K562 (cell line): Measurements from ENCODE around the gene PTCD3. TPM values are rescaled to one million over a fixed set of nuclear protein-coding genes. Genes with fewer than 3 reads are reported as not detected.
A peak's percentile ranks its signal among the peaks of the same experiment; 100 is the strongest.

ENCODE experiments used
- ATAC-seq: fragments of 200-7000 bp; cut with Tn5 transposase; 3 replicates; pipeline ENCODE4 v1.9.1; 2020; ENCODE audit warnings: moderate library complexity
- BruUV-seq: library from RNA; stranded (reverse); fragments of 400-500 nt; replicated peaks from 2 replicates; lab custom pipeline; 2021; lab: Mats Ljungman, UMichigan
- CTCF ChIA-PET: fragments of 300-600 bp; formaldehyde crosslinking; extraction: SDS; loops from one replicate; lab custom pipeline; 2021; ENCODE audit warnings: low intra/inter-chr PET ratio; lab: Yijun Ruan, JAX
- POLR2A ChIA-PET: fragments of 300-600, 350-650 bp; sonication (Branson Sonifier 250); formaldehyde crosslinking; extraction: SDS; loops from one replicate; lab custom pipeline; 2021; ENCODE audit warnings: antibody characterized with exemption, inconsistent platforms; lab: Yijun Ruan, JAX
- DNase-seq, 4 experiments: peaks; one replicate each; pipeline versions ENCODE4 v3.0.0 to v3.0.0-alpha.2; 2011 to 2018; ENCODE audit warnings: low spot score in 3 of 4, mixed read lengths in 3 of 4; ENCODE audit errors: extremely low read depth in 1 of 4
- FAIRE-seq: peaks from 2 replicates; lab custom pipeline; 2011; peaks lifted over from hg19 to GRCh38; lab: Jason Lieb, UNC
- H2AFZ ChIP-seq: 2 replicates; pipeline ENCODE4 v1.6.0; 2011; ENCODE audit warnings: low read depth, low read length, control low read depth, inconsistent platforms
- H3K27ac ChIP-seq: fragments of 200-600 bp; 3 replicates; pipeline ENCODE4 v1.8.0; 2011; ENCODE audit warnings: low read depth, mild to moderate bottlenecking, control low read depth, inconsistent platforms, low read length, moderate library complexity, mixed read lengths; ENCODE audit errors: extremely low read depth
- H3K27me3 ChIP-seq, 2 experiments: fragments of 300-600 bp in 1 of 2; 2 replicates in 1 of 2; 3 replicates in 1 of 2; pipeline versions ENCODE4 v1.6.0 to v1.8.0; 2011; ENCODE audit warnings: inconsistent platforms in 2 of 2, low read length in 2 of 2, mild to moderate bottlenecking in 1 of 2, mixed read lengths in 1 of 2, moderate library complexity in 1 of 2; ENCODE audit not compliant: control insufficient read depth in 2 of 2, insufficient read depth in 2 of 2
- H3K36me3 ChIP-seq: fragments of 300-600 bp; 3 replicates; pipeline ENCODE4 v1.8.0; 2011; ENCODE audit warnings: mild to moderate bottlenecking, low read length, inconsistent platforms; ENCODE audit not compliant: control insufficient read depth, insufficient read depth
- H3K4me1 ChIP-seq, 2 experiments: fragments of 200-600 bp in 1 of 2; replicated peaks in 1 of 2; 2 replicates in 1 of 2; 3 replicates in 1 of 2; pipeline versions ENCODE4 v1.5.1 to v1.8.0; 2011; ENCODE audit warnings: inconsistent platforms in 2 of 2, low read length in 2 of 2, mild to moderate bottlenecking in 1 of 2, mixed read lengths in 1 of 2, moderate library complexity in 1 of 2; ENCODE audit not compliant: control insufficient read depth in 2 of 2, insufficient read depth in 2 of 2
- H3K4me2 ChIP-seq: 2 replicates; pipeline ENCODE4 v1.6.1; 2011; ENCODE audit warnings: low read length, control low read depth, inconsistent platforms, mixed read lengths; ENCODE audit not compliant: insufficient read depth
- H3K4me3 ChIP-seq: fragments of 200-600 bp; sonication (generic), shearing (Covaris generic); 2 replicates; pipeline ENCODE4 v1.5.1; 2016; ENCODE audit warnings: control low read depth, inconsistent platforms
- H3K79me2 ChIP-seq: fragments of 200-600 bp; 3 replicates; pipeline ENCODE4 v1.8.0; 2011; ENCODE audit warnings: low read length, inconsistent platforms; ENCODE audit not compliant: control insufficient read depth, insufficient read depth
- H3K9ac ChIP-seq, 2 experiments: 2 replicates each; pipeline versions ENCODE4 v1.6.0 to v1.6.1; 2011; ENCODE audit warnings: low read depth in 2 of 2, low read length in 2 of 2, control low read depth in 1 of 2, inconsistent platforms in 1 of 2, mild to moderate bottlenecking in 1 of 2, mixed read lengths in 1 of 2; ENCODE audit not compliant: insufficient read depth in 1 of 2
- H3K9me1 ChIP-seq: one replicate; pipeline ENCODE4 v1.6.0; 2011; ENCODE audit warnings: inconsistent platforms, mild to moderate bottlenecking, low read length, moderate library complexity; ENCODE audit not compliant: control insufficient read depth, insufficient read depth
- H3K9me3 ChIP-seq: replicated peaks from 2 replicates; pipeline ENCODE4 v1.5.1; 2011; ENCODE audit warnings: low read depth, low read length, inconsistent platforms; ENCODE audit not compliant: control insufficient read depth, insufficient read depth
- H4K20me1 ChIP-seq: replicated peaks from 2 replicates; pipeline ENCODE4 v1.6.1; 2011; ENCODE audit warnings: low read length, inconsistent platforms, mixed read lengths; ENCODE audit not compliant: control insufficient read depth, insufficient read depth
- ATF7 ChIP-seq: fragments of 450-650 bp; IDR thresholded peaks from 2 replicates; pipeline ENCODE4 v1.7.1; 2014; ENCODE audit warnings: mild to moderate bottlenecking, moderate library complexity
- CTCF ChIP-seq, 3 experiments: IDR thresholded peaks in 2 of 3; conservative IDR thresholded peaks in 1 of 3; 2 replicates each; pipeline ENCODE4 v1.5.1; 2011 to 2012; ENCODE audit warnings: low read length in 3 of 3, mild to moderate bottlenecking in 3 of 3, control low read depth in 2 of 3, improper control_type of control experiment in 1 of 3, inconsistent platforms in 1 of 3, low read depth in 1 of 3, mixed read lengths in 1 of 3, moderate library complexity in 1 of 3; ENCODE audit not compliant: insufficient read depth in 2 of 3
- DEAF1 ChIP-seq: fragments of 450-650 bp; formaldehyde crosslinking; IDR thresholded peaks from 2 replicates; pipeline ENCODE4 v1.4.0; 2020; ENCODE audit warnings: mild to moderate bottlenecking, moderate library complexity
- LARP7 ChIP-seq: fragments of 450-650 bp; IDR thresholded peaks from 2 replicates; pipeline ENCODE4 v1.6.1; 2016
- WHSC1 ChIP-seq: IDR thresholded peaks from one replicate; pipeline ENCODE4 v1.6.1; 2012; ENCODE audit warnings: low read length, control low read depth, inconsistent platforms
- ZBTB43 ChIP-seq: sonication (generic); formaldehyde crosslinking; IDR thresholded peaks from 2 replicates; pipeline ENCODE4 v1.8.0; 2023; ENCODE audit warnings: mild to moderate bottlenecking, missing genetic modification reagents
- WGBS: fragments of 100-300 bp; shearing (Covaris generic); methylation state at CpG from one replicate; pipeline ENCODE4 v1.1.6; 2016; ENCODE audit warnings: low coverage, mixed read lengths; ENCODE audit not compliant: insufficient coverage; ENCODE audit errors: missing lambda C conversion rate; 5-methylcytosine and 5-hydroxymethylcytosine counted together
- in situ Hi-C: fragments of 300-500 bp; cut with MboI; formaldehyde crosslinking; loops from 4 replicates; pipeline ENCODE4 v1.15.0; 2018; ENCODE audit warnings: inconsistent platforms, mixed read lengths
- intact Hi-C: fragments of 100-400 bp; cut with micrococcal nuclease; formaldehyde crosslinking; loops from 2 replicates; pipeline ENCODE4 v1.14.2; 2022
- polyA plus RNA-seq, 8 experiments: library from polyadenylated mRNA; depleted of rRNA in 4 of 8; stranded (reverse) in 5 of 8; unstranded in 3 of 8; fragments of >200 nt; fragmentation: Nextera tagmentation in 2 of 8; fragmentation: Illumina TruSeq in 1 of 8; extraction: Ambion mirVana in 2 of 8; extraction: Trizol in 1 of 8; gene quantifications; 2 replicates each; pipeline versions ENCODE4 v1.2.1 to v1.2.3, GENCODE V29; 2011 to 2014; ENCODE audit warnings: inconsistent platforms in 1 of 8, missing spikeins in 1 of 8
- total RNA-seq, 7 experiments: library from RNA; depleted of rRNA in 6 of 7; stranded (reverse); fragments of >200 nt in 6 of 7; fragmentation: Illumina TruSeq in 2 of 7; extraction: Trizol in 2 of 7; gene quantifications; 2 replicates each; pipeline versions ENCODE4 v1.2.1 to v1.2.3, GENCODE V29; 2011 to 2021; ENCODE audit warnings: low replicate concordance in 1 of 7
- TF ChIP-seq, protein P1 (sequence below), 2 experiments: fragments of 450-650 bp in 1 of 2; sonication (generic) in 1 of 2; formaldehyde crosslinking; conservative IDR thresholded peaks; 2 replicates each; pipeline versions ENCODE4 v1.4.0 to v1.8.1; 2020 to 2022; ENCODE audit warnings: mild to moderate bottlenecking in 1 of 2, missing genetic modification reagents in 1 of 2
- TF ChIP-seq, protein P2 (sequence below): fragments of 450-650 bp; IDR thresholded peaks from 2 replicates; pipeline ENCODE4 v1.6.1; 2017; ENCODE audit warnings: antibody characterized with exemption, mild to moderate bottlenecking

PTCD3 gene
- total and polyA plus RNA-seq, 9 of the 15 experiments (the other 6 are each of a cell fraction or from before 2014, with no cell fraction given), result 65.2 to 241 (median 172) TPM

- no TSS peak for BruUV-seq
- no peaks in the 10 kb centered on the region; a peak in 1 of 5 replicates for H3K4me1 ChIP-seq
- H3K4me2 ChIP-seq, result no peak overlapping the region
- intact Hi-C loops (loop anchor here (1.0 to 10.0 kb wide), 4 partner anchors 53 to 325 kb away; partner anchors contain the start of genes ATOH8 and ST3GAL5), in situ Hi-C loops (loop anchor here (5.0 kb wide), 1 partner anchor 253 kb away; no protein-coding TSS in a partner anchor)
- H2AFZ ChIP-seq, result no peak overlapping the region
- ChIA-PET POLR2A (interaction anchor here (2.5 kb wide), 1 partner anchor 253 kb away, joined by 9 read pairs; no protein-coding TSS in a partner anchor), CTCF (interaction anchor here (0.6 to 5.2 kb wide), 7 partner anchors 191 to 409 kb away, joined by 3 to 129 read pairs (median 8); partner anchors contain the start of gene ST3GAL5)
- ATAC-seq (peak; percentile 99), FAIRE-seq (peak; percentile 87), DNase-seq (peak; percentile 38 to 75 (median 54))
- no peak overlapping the region for H3K9ac ChIP-seq
- no peaks in the 10 kb centered on the region for H3K79me2 ChIP-seq
- H3K4me3 ChIP-seq, result no peak overlapping the region
- no peaks in the 10 kb centered on the region for H3K9me3 ChIP-seq
- no peaks in the 10 kb centered on the region for H4K20me1 ChIP-seq
- H3K27ac ChIP-seq, result no peak overlapping the region
- H3K9me1 ChIP-seq, result no peaks in the 10 kb centered on the region
- WGBS, result 62% methylated on average over 14 of the region's 14 CpGs
- H3K27me3 ChIP-seq, result no peaks in the 10 kb centered on the region
- H3K36me3 ChIP-seq, result peaks cover 92% of the 10 kb centered on the region
- TF ChIP-seq ZBTB43 (CRISPR knock-in tag) (no peak), LARP7 (no peak), ATF7 (0 out of 2 replicates have a peak, but pooled peaks have one; percentile 12), DEAF1 (peak; percentile 88), WHSC1 (no peak), CTCF (IDR thresholded peaks at IDR 0.05 in 2 of 3, conservative IDR thresholded peaks at IDR 0.05 in 1 of 3; ENCODE audit: insufficient read depth in 2 of 3, low read depth in 1 of 3, low read length in 3 of 3) (peak; percentile 80 to 87 (median 85))
- TF ChIP-seq, protein P1, sequence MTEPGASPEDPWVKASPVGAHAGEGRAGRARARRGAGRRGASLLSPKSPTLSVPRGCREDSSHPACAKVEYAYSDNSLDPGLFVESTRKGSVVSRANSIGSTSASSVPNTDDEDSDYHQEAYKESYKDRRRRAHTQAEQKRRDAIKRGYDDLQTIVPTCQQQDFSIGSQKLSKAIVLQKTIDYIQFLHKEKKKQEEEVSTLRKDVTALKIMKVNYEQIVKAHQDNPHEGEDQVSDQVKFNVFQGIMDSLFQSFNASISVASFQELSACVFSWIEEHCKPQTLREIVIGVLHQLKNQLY (CRISPR knock-in tag; conservative IDR thresholded peaks at IDR 0.05), result no peak
- TF ChIP-seq, protein P2, sequence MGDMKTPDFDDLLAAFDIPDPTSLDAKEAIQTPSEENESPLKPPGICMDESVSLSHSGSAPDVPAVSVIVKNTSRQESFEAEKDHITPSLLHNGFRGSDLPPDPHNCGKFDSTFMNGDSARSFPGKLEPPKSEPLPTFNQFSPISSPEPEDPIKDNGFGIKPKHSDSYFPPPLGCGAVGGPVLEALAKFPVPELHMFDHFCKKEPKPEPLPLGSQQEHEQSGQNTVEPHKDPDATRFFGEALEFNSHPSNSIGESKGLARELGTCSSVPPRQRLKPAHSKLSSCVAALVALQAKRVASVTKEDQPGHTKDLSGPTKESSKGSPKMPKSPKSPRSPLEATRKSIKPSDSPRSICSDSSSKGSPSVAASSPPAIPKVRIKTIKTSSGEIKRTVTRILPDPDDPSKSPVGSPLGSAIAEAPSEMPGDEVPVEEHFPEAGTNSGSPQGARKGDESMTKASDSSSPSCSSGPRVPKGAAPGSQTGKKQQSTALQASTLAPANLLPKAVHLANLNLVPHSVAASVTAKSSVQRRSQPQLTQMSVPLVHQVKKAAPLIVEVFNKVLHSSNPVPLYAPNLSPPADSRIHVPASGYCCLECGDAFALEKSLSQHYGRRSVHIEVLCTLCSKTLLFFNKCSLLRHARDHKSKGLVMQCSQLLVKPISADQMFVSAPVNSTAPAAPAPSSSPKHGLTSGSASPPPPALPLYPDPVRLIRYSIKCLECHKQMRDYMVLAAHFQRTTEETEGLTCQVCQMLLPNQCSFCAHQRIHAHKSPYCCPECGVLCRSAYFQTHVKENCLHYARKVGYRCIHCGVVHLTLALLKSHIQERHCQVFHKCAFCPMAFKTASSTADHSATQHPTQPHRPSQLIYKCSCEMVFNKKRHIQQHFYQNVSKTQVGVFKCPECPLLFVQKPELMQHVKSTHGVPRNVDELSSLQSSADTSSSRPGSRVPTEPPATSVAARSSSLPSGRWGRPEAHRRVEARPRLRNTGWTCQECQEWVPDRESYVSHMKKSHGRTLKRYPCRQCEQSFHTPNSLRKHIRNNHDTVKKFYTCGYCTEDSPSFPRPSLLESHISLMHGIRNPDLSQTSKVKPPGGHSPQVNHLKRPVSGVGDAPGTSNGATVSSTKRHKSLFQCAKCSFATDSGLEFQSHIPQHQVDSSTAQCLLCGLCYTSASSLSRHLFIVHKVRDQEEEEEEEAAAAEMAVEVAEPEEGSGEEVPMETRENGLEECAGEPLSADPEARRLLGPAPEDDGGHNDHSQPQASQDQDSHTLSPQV, result no peak
Measured at GRCh38 chr2:86079981-86080911, 25.8 kb upstream of the PTCD3 start.
